Measurements from ENCODE around the gene ARHGEF6. TPM values are rescaled to one million over a fixed set of nuclear protein-coding genes. Genes with fewer than 3 reads are reported as not detected.

The ARHGEF6 gene
- total RNA-seq, 2 donors from 2014 or later: 4.1 to 12.7 TPM

DNA sequence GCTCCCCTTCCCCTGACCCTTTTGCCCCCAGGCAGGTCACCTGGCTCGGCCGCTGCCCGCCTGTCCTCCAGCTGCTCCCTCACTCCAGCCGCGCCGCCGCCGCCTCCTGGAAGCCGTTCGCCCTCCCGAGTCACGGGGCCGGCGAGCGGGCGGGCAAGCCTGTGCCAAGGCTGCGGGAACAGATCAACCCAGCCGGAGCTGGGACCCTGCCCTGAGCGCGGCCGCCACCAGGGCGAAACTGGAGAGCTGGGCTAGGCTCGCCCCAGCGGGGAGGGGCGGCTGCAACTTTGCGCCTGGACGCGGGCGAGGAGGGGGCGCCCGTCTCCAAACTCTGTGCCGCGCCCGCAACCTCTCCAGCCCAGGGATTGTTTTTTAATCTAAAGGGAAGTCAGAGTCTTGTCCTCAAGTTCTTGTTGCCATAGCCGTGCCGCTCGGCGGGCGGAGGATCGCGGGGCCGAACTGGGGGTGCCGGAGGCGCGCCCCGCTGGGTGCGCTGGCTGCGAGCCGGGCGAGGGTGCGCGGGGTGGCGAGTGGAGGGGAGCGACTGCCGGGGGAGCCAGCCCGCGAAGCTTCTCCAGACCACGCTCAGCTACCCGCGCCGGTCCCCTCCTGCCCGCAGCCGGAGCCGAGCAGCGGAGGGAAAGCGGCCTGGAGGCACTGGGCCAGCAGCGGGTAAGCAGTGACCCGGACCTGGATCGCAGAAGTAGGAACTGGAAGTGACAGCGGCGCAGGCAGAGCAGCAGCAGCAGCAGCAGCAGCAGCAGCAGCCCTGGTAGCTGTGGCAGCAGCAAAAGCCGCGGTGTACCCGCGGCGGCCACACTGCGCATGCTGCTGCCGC is 13.4 kb downstream of the ARHGEF6 start:
- H3K36me3 ChIP-seq: no peaks in the 10 kb centered on the region
- peak overlapping the region; percentile 46 for H3K4me3 ChIP-seq
- H3K9me3 ChIP-seq: no peaks in the 10 kb centered on the region
- no peaks in the 10 kb centered on the region for H3K27me3 ChIP-seq (replicated peaks; ENCODE audit: insufficient read depth)
- peak; percentile 40 for DNase-seq (ENCODE audit: low spot score)
- peak overlapping the region; percentile 67 to 69 for H3K27ac ChIP-seq
- TF ChIP-seq POLR2A (IDR thresholded peaks at IDR 0.05): no peak
- TF ChIP-seq CTCF (IDR thresholded peaks at IDR 0.05): peak in 2 of 4 experiments; percentile 12 to 48
- no peak for TF ChIP-seq POLR2AphosphoS5 (IDR thresholded peaks at IDR 0.05)
- H3K4me1 ChIP-seq (replicated peaks): no peaks in the 10 kb centered on the region
- intact Hi-C loops (cut with DNase I): no loop called here
- 0% methylated on average over 14 of the region's 78 CpGs for whole genome bisulfite sequencing

- Histone ChIP-seq H3K27ac (peak overlapping the region; percentile 67 to 69), H3K27me3 (replicated peaks; ENCODE audit: insufficient read depth) (no peaks in the 10 kb centered on the region), H3K36me3 (no peaks in the 10 kb centered on the region), H3K9me3 (no peaks in the 10 kb centered on the region), H3K4me3 (peak overlapping the region; percentile 46), H3K4me1 (replicated peaks) (no peaks in the 10 kb centered on the region)
- DNase-seq (ENCODE audit: low spot score): no peak
- TF ChIP-seq POLR2AphosphoS5 (IDR thresholded peaks at IDR 0.05) (no peak), CTCF (IDR thresholded peaks at IDR 0.05) (no peak), POLR2A (IDR thresholded peaks at IDR 0.05) (no peak)
- WGBS: 10% methylated on average over 15 of the region's 19 CpGs
- intact Hi-C loops (cut with DNase I): no loop called here
Observed at GRCh38 chrX:136766785-136767103, 14.0 kb downstream of the ARHGEF6 start.

DNA sequence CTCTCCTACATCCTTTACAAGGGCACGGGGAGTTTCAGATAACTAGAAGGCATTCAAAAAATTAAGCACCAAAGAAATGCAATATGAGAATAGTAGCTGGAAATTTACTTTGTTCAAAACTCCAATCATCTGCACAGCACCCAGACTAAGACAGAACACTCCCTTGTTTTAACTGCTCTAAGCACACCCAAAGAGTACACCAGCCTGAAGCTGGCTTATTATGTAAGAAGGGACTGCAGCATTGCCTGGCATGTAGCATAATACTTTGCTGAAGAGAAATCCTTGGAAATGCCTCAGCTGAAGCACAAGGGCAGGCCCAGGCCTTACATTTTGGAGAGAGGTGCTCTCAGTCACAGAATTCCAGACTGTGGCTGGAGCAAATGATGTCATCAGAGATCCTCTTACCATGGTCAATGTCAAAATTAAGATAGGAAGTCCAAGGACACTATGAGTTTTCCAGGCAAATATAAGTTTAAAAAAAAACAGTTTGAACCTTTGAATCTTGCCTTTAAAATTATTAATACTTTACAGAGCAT is 14.8 kb downstream of the ARHGEF6 start:
- Histone ChIP-seq H3K9me3 (no peaks in the 10 kb centered on the region), H3K27me3 (replicated peaks; ENCODE audit: insufficient read depth) (no peaks in the 10 kb centered on the region), H3K36me3 (no peaks in the 10 kb centered on the region), H3K4me1 (replicated peaks) (no peaks in the 10 kb centered on the region), H3K4me3 (no peak overlapping the region), H3K27ac (no peak overlapping the region)
- intact Hi-C loops (cut with DNase I): no loop called here
- TF ChIP-seq POLR2A (IDR thresholded peaks at IDR 0.05) (no peak), CTCF (IDR thresholded peaks at IDR 0.05) (no peak), POLR2AphosphoS5 (IDR thresholded peaks at IDR 0.05) (no peak)
- 20% methylated on average over 1 of the region's 1 CpG for WGBS
- DNase-seq (ENCODE audit: low spot score): no peak

DNA sequence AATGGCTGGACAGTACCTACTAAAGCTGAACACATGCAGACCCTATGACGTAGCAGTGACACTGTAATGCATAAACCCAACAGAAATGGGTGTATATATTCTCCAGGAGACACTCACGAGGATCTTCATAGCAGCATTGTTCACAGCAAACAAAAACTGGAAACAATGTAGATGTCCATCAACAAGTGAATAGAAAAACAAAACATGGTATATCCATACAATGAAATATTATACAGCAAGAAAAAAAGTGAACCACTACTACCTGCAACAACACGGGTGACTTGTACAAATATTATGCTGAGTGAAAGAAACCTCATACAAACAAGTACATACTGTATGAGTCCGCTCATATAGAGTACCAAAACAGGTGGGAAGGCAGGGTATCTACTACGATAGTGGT is 16.5 kb downstream of the ARHGEF6 start:
- no peak for TF ChIP-seq POLR2A (IDR thresholded peaks at IDR 0.05)
- TF ChIP-seq POLR2AphosphoS5 (IDR thresholded peaks at IDR 0.05): no peak
- no peak for TF ChIP-seq CTCF (IDR thresholded peaks at IDR 0.05)
- WGBS: 98% methylated on average over 5 of the region's 5 CpGs
- no peaks in the 10 kb centered on the region for H3K36me3 ChIP-seq
- H3K27ac ChIP-seq: no peak overlapping the region
- H3K4me1 ChIP-seq (replicated peaks): no peaks in the 10 kb centered on the region
- no peak overlapping the region for H3K4me3 ChIP-seq
- no peaks in the 10 kb centered on the region for H3K9me3 ChIP-seq
- intact Hi-C loops (cut with DNase I): no loop called here
- DNase-seq (ENCODE audit: low spot score): no peak
- no peaks in the 10 kb centered on the region for H3K27me3 ChIP-seq (replicated peaks; ENCODE audit: insufficient read depth)

All from prostate gland (tissue), 2 donors.